ENCODE data around the gene PLCH1. TPM values are rescaled to one million over a fixed set of nuclear protein-coding genes. Genes with fewer than 3 reads are reported as not detected.

Gene PLCH1
- total and polyA plus RNA-seq, 3 donors from 2014 or later = 23.2 to 32.1 (median 29.3) TPM

DNA sequence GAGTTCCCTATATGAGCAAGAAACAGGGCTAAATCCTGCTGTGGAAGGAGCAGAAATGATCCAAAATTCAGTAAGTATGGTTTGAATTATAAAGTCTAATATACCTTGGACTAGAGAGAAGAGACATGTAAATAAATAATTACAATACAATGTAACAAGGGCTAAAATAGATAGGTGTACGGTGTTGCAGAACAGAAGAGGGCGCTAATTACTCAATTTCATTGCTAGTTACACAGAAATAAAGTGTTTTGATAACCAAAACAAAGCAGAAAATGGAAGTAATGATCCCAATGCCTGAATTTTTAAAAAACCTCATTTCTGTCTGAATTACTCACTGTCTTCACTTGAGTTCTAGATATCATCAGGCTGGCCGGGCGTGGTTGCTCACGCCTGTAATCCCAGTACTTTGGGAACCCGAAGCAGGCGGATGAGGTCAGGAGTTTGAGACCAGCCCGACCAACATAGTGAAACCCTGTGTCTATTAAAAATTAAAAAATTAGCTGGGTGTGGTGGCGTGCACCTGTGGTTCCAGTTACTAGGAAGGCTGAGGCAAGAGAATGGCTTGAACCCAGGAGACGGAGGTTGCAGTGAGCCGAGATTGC, 8.3 kb upstream of the PLCH1 start:
- no peak for DNase-seq
- Histone ChIP-seq H3K27ac (no peak overlapping the region), H3K4me1 (no peaks in the 10 kb centered on the region), H3K4me3 (no peak overlapping the region), H3K9me3 (no peaks in the 10 kb centered on the region), H3K36me3 (ENCODE audit: low read depth, missing control alignments) (no peaks in the 10 kb centered on the region), H3K27me3 (no peaks in the 10 kb centered on the region)
- 84% methylated on average over 11 of the region's 11 CpGs for WGBS, 2 donors
- TF ChIP-seq POLR2A (IDR thresholded peaks at IDR 0.05) = no peak
- TF ChIP-seq, protein P1, sequence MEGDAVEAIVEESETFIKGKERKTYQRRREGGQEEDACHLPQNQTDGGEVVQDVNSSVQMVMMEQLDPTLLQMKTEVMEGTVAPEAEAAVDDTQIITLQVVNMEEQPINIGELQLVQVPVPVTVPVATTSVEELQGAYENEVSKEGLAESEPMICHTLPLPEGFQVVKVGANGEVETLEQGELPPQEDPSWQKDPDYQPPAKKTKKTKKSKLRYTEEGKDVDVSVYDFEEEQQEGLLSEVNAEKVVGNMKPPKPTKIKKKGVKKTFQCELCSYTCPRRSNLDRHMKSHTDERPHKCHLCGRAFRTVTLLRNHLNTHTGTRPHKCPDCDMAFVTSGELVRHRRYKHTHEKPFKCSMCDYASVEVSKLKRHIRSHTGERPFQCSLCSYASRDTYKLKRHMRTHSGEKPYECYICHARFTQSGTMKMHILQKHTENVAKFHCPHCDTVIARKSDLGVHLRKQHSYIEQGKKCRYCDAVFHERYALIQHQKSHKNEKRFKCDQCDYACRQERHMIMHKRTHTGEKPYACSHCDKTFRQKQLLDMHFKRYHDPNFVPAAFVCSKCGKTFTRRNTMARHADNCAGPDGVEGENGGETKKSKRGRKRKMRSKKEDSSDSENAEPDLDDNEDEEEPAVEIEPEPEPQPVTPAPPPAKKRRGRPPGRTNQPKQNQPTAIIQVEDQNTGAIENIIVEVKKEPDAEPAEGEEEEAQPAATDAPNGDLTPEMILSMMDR (IDR thresholded peaks at IDR 0.05) = no peak
- intact Hi-C loops (cut with DNase I; ENCODE audit: low total_unique reads) = no loop called here

DNA sequence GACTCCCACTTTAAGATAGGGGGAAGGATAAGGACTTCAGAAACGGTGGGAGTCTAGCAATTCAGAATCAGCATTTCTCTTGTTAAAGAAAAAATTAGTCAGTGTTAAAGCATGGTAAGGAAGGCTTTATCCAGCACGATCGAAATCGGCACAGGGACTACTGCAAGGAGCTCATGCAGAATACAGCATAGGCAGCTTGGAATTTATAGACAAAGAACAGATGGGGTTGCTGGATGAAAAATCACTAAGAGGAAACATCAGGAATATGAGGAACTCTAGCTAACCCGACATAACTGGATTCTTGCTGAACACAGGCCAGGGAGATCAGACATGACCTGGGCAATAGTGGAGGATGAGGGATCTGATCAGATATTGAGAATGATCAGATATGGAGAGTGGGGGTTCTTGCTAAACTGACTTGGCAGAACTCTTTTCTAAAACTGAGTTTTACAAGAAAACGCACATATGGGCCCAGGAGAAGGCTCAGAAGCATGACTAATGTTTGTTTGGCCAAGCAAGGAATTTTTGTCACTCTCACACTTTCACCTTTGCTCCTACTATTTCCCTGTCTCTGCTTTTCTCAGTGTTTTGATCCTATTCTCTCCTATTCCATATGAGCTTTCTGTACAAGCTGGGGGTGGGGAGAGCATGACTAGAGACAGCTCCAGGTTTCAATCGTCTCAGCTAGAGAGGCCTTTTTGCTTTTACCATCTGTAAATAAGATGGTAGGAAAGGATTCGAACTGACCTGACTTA, 3.9 kb upstream of the PLCH1 start:
- Histone ChIP-seq H3K36me3 (ENCODE audit: low read depth, missing control alignments) (no peaks in the 10 kb centered on the region), H3K27me3 (no peaks in the 10 kb centered on the region), H3K9me3 (no peaks in the 10 kb centered on the region), H3K27ac (no peak overlapping the region), H3K4me3 (no peak overlapping the region), H3K4me1 (no peaks in the 10 kb centered on the region)
- 69 to 74% methylated on average over 8 of the region's 8 CpGs for WGBS, 2 donors
- intact Hi-C loops (cut with DNase I; ENCODE audit: low total_unique reads) = no loop called here
- no peak for DNase-seq
- no peak for TF ChIP-seq POLR2A (IDR thresholded peaks at IDR 0.05)
- TF ChIP-seq, protein P1 (IDR thresholded peaks at IDR 0.05) = no peak

DNA sequence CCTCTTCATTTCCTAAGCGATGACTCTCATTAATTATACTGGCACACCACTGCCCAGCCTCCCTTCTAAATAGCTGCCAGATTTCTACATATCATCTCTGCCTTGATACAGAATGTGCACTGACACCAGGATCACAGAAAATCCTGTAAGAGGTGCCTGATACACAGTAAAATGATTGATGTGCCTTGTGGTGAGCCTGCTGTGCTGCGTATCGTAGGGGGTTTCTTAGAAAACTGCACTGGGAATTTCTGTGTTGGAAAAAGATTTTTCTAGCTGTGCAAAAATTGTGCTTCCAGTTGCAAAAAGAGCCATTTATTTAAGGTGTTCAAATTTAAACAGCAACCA, 3.0 kb upstream of the PLCH1 start:
- H3K27ac ChIP-seq = no peak overlapping the region
- no peaks in the 10 kb centered on the region for H3K4me1 ChIP-seq
- no peaks in the 10 kb centered on the region for H3K9me3 ChIP-seq
- no peak overlapping the region for H3K4me3 ChIP-seq
- intact Hi-C loops (cut with DNase I; ENCODE audit: low total_unique reads) = no loop called here
- 83 to 89% methylated on average over 3 of the region's 3 CpGs for WGBS, 2 donors
- DNase-seq = no peak
- no peaks in the 10 kb centered on the region for H3K27me3 ChIP-seq
- no peaks in the 10 kb centered on the region for H3K36me3 ChIP-seq (ENCODE audit: low read depth, missing control alignments)
- TF ChIP-seq, protein P1 (IDR thresholded peaks at IDR 0.05) = no peak
- TF ChIP-seq POLR2A (IDR thresholded peaks at IDR 0.05) = no peak

DNA sequence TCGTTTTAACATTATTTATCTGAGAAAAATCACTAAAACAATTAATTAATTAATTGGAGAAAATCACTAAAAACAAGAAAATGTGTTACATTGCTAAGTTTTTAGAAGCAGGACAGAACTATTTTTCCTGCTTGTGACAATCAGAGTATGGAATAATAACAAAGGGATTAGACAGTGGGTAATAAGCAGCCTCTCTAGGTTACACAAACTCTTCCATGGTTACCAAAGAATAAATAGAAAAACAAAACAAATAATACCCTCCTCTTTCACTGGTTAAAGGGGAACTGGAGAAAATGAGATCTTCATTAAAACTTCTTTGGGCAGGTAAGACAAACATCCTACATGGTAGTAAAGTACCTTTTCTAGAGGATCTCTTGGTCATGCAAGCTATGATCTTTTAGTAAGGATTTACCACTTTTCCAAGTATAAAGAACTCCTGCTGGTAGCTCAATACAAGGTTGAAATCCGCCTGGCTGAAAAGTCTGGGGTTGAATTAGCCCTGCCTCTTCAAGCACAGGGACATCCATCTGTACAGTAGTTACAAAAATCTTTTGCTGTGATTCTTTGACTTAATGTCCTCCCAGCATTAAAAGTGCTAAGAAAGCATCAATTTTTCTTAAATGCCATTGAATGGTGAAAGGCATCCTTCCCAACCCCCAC, 2.5 kb upstream of the PLCH1 start:
- H3K36me3 ChIP-seq (ENCODE audit: low read depth, missing control alignments) = no peaks in the 10 kb centered on the region
- H3K4me3 ChIP-seq = no peak overlapping the region
- H3K9me3 ChIP-seq = no peaks in the 10 kb centered on the region
- no peak for TF ChIP-seq POLR2A (IDR thresholded peaks at IDR 0.05)
- TF ChIP-seq, protein P1 (IDR thresholded peaks at IDR 0.05) = no peak
- H3K4me1 ChIP-seq = no peaks in the 10 kb centered on the region
- intact Hi-C loops (cut with DNase I; ENCODE audit: low total_unique reads) = no loop called here
- H3K27ac ChIP-seq = no peak overlapping the region
- 81 to 82% methylated on average over 2 of the region's 2 CpGs for WGBS, 2 donors
- DNase-seq = no peak
- no peaks in the 10 kb centered on the region for H3K27me3 ChIP-seq
